Cardiac fibroblast (primary cell): ENCODE results near the gene SEPTIN11.

Experiments used
- DNase-seq, 2 donors: peaks; one replicate each; pipeline versions ENCODE4 v3.0.0 to v3.0.0-alpha.2; 2010; ENCODE audit warnings: low read depth in 2 of 2
- H3K4me3 ChIP-seq, 2 donors: replicated peaks in 1 of 2; 1 replicate in 1 of 2; 2 replicates in 1 of 2; pipeline ENCODE4 v1.5.1; 2011; ENCODE audit warnings: low read depth in 2 of 2, low read length in 2 of 2, mild to moderate bottlenecking in 2 of 2, moderate library complexity in 1 of 2
- TF ChIP-seq, protein P1 (sequence below): IDR thresholded peaks from one replicate; pipeline ENCODE4 v1.5.1; 2011; ENCODE audit warnings: low read depth, mild to moderate bottlenecking, low read length, inconsistent platforms

SEPTIN11 gene

DNA sequence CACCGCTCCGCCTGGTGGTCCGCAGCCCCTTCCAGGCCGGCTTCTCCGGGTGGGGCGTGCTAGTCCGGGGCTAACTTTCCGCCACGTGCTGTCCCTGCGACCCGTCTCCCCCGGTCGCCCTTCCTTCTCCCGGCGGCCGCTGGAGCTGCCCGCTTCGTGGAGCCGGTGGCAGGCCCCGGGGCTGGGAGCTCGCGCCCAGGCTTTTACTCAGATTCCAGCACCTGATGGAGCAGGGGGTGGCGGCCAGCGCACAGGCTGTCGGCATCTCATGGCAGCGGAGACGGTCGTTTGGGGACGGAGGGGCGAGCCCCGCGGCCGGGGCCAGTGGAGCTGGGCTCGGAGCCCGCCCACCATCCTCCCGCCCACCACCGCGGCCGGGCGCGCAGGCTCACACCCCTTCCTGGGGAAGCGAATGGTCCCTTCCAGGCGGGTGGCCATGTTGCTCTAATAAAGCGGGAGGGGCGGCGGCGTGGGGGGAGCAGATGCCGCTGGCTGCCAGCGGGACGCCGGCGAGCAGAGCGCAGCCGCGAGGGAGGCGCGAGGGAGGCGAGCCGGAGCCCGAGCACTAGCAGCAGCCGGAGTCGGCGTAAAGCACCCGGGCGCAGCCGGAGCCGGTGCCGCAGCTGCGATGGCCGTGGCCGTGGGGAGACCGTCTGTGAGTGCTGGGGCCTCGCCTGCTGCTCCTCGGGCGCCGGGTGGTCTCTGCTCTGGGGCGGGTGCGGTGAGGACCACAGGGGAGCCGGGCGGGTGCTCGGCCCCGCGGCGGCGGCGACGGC is at the start of gene SEPTIN11:
TSS of gene SEPTIN11 (plus strand) at position 477 of the 776 bp plus-strand sequence. CDS start at position 629, 152 bp downstream.
- TF ChIP-seq, protein P1, sequence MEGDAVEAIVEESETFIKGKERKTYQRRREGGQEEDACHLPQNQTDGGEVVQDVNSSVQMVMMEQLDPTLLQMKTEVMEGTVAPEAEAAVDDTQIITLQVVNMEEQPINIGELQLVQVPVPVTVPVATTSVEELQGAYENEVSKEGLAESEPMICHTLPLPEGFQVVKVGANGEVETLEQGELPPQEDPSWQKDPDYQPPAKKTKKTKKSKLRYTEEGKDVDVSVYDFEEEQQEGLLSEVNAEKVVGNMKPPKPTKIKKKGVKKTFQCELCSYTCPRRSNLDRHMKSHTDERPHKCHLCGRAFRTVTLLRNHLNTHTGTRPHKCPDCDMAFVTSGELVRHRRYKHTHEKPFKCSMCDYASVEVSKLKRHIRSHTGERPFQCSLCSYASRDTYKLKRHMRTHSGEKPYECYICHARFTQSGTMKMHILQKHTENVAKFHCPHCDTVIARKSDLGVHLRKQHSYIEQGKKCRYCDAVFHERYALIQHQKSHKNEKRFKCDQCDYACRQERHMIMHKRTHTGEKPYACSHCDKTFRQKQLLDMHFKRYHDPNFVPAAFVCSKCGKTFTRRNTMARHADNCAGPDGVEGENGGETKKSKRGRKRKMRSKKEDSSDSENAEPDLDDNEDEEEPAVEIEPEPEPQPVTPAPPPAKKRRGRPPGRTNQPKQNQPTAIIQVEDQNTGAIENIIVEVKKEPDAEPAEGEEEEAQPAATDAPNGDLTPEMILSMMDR = no peak
- peak within 1 kb of the TSS; percentile 87 to 90 for H3K4me3 ChIP-seq
- DNase-seq = peak; percentile 94 to 98

- TF ChIP-seq, protein P1 = no peak
- H3K4me3 ChIP-seq = no peak overlapping the region
- no peak for DNase-seq
Measured at GRCh38 chr4:76902233-76902890, 47.2 kb upstream of the SEPTIN11 start.

- H3K4me3 ChIP-seq = no peak overlapping the region
- TF ChIP-seq, protein P1 = no peak
- no peak for DNase-seq
Measured at GRCh38 chr4:76904646-76905190, 44.8 kb upstream of the SEPTIN11 start.

- TF ChIP-seq, protein P1 = no peak
- no peak overlapping the region for H3K4me3 ChIP-seq
- DNase-seq = peak; percentile 35 to 51
Measured at GRCh38 chr4:76905521-76905920, 44.0 kb upstream of the SEPTIN11 start.

DNA sequence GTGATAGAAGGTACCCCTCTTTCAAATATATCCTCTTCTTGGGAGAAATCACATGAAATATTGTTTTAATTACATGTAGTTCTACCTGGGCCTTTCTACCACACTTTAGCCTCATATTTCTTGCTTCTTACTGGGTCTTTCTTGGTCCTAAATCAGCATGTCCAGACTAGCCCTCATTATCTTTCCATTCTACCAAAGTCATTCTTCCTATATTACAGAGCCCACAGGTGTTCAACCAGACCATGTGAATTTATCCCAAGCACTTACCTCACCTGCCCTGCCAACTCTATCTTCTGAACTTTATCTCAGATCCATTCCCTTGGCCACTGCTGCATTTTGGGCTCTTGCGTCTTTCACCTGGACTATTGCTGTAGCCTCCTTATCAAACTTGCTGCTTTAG is 39.8 kb upstream of the SEPTIN11 start:
- DNase-seq = no peak
- TF ChIP-seq, protein P1 = no peak
- no peak overlapping the region for H3K4me3 ChIP-seq

DNA sequence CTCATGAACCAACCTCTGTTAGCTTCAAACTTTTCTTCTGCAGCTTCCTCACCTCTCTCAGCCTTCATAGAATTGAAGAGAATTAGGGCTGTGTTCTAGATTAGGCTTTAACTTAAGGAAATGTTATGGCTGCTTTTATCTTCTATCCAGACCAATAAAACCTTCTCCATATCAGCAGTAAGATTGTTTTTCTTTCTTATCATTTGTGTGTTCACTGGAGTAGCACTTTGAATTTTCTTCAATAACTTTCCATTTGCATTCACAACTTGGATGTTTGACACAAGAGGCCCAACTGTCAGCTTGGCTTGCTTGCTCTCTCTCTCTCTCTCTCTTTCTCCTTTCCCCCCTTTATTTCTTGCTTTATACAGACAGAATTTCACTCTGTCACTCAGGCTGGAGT is 28.8 kb upstream of the SEPTIN11 start:
- TF ChIP-seq, protein P1 = no peak
- DNase-seq = no peak
- H3K4me3 ChIP-seq = no peak overlapping the region
